Measurements from ENCODE around the gene CRLF1.
"Not testable (repeated sequence)": the region's sequence is repeated elsewhere in the genome, so short reads cannot be mapped to it uniquely, and the experiment has no call there.

Gene CRLF1

DNA sequence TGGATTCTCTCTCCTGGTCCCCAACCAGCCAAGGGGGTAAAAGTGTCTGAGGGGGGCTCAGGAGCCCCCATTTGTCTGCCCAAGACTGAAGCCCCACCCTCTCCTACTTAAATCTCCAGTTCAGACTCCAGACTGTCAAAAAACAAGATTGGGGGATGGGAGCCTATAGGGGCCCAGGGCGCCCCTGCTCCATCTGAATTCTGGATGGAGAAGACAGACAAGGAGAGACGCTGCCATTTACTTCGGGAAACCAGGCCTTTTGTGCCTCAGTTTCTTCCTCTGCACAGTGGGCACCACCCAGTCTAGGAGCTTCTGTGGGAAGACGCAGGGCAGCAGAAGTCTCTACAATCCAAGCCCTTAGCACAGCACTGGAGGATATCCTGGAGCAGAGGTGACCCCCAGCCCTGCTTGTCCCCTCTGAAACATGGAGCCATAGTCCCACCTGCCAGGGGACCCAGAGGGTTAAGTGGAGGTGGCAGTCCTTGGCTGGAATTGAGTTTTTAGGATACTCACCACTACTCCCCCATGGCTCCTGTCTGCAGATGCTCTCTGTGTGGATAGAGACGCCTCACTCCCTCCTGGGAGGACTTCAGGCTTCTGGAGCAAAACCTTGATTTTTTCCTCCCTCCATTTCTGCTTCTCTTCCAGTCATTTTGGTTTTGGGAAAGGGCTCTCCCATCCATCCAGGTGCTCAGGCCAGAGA is 1.7 kb upstream of the CRLF1 start:
- DNase-seq = no peak

DNA sequence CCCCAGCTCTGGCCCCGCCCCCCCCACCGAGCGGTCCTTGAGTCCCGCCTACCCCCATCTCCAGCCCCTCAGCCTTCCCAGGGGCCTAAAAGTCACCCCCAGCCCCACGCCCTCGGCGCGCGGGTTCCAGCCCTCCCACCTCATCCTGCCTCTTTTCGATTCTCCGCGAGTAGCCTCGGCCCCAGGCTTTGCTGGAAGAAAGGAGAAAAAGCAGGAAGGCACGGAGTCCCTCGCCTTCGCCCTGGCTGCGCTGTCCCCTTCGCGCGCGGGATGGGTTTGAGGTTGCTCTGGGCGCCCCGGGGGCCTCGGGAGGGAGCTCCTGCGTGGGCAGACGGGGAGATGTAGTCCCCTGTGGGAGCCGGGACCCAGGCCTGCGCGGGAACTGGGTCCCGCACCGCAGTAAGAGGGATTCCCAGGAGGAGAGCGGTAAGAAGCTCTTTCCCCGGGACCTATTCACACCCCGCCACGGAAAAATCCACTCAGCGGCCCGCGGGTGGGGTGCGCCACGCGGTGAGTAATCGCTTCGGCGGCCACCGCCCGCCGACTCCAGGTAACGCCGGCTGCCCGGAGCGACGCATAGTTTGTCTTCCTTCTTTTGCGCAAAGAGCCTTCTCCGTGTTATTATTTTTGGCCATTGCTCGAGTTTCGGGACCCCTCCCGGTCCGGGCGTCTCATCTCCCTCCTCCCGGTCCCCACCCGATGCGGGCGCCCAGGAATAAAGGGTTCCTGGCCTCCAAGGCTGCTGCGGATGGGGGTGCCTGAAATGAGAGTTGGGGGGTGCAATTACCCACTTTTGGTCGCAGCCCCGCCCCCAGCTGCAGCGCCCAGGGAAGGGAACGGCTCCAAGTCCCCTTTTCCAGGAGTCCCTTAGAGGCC is 865 bp upstream of the CRLF1 start:
- DNase-seq = no peak

DNA sequence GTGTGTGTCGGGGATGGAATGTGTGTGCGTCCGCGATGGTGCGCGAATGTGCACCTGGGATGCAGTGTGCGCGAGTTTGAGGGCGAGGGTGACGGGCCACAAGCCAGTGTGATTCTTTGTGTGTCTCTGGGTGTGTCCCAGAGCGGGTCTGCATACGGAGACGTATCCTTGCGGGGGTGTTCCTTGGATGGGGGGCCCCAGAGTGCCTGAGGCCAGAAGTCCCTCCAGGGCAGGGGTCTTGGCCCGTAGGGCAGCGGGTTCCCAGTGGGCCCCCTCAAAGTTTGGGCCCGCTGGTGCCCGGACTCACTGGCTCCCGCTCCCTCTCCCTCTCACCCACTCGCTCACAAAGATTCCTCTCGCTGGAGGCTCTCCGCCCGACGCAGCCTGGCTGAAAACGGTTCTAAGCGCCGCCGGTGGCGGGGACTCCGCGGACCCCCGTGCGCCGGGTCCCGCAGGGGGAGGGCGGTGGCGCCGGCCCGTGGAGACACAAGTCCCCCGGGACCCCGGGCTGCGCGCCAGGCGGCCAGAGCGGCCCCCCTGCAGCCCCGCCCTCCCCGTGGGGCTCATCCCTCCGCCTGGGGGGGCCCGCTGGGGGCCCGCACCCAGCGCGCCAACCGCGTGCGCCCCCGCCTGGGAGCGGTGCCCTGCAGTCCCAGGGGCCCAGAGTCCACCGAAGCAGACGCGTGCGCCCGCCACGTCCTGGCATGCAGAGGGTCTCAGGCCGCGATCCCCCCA is 886 bp downstream of the CRLF1 start:
- no peak for DNase-seq

DNA sequence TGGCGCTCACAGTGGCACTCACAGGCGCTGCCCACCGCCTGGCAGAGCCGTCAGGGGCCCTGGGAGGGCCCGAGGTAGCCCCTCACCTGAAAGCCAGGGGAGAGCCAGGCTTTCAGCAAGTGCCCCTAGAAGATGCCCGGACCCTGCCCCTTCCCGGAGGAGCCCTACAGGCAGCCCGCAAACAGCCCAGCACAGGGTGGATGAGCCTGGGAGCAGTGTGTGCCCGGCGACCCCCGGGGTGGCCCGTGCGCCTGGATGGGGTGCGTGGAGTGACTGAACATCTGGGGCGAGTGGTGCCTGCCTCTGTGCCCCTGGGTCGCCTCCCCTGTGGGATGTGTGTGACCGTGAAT is 1.4 kb downstream of the CRLF1 start:
- no peak for DNase-seq

DNA sequence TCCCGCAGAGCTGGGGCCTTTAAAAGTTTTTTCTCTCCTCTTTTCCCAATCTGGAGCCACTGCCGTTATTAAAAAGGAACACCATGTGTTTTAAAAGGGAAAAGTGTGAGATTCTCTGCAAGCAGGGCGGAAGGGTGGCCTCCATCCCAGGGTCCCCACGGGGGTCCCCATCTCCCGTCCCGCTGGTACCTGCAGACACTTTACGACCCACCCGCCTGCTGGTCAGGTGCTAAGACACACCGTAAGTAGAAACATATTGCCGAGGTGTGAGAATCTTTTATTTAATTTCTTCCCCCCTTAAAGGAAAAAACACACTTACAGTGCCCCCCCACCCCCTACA is 1.8 kb downstream of the CRLF1 start:
- no peak for DNase-seq

DNA sequence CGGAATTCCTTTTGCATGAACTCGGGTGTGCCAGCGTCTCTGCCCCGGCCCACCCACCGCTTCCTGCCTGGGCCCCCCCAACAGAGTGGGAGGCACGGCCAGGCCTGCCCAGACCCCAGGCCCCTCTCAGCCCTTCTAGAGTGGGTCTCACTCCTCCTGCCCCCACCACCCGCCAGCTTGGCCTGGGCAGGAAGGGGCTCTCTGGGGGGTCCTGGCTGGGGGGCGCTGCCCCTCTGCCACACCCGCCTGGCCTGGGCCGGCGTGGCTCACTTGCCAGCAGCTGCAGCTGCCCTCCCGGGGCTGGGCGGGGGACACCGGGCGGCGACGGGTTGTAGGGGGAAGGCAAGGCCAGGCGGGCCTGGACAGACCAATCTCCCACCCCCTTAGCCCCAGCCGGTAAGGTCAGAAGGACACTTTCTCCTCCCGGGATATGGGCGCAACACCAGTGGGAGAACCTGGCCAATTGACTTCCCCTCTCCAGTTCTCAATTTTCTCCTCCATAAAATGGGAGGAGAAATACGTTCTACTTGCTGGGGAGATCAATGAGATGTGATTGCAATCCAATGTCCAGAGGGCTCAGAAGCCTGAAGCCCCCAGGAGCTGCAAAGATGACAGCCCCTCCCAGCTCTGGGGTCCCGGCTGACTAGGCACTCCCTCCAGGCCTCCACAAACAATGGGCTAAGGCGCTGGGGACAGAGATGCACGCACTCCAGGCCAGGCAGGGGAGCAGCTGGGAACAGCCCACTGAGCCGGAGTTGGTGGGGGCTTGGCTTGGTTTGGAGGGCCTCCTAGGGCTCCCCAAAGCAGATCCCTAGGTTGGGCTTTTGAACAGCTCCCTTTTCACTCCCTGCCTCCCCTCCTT is 2.4 kb downstream of the CRLF1 start:
- DNase-seq = no peak

DNA sequence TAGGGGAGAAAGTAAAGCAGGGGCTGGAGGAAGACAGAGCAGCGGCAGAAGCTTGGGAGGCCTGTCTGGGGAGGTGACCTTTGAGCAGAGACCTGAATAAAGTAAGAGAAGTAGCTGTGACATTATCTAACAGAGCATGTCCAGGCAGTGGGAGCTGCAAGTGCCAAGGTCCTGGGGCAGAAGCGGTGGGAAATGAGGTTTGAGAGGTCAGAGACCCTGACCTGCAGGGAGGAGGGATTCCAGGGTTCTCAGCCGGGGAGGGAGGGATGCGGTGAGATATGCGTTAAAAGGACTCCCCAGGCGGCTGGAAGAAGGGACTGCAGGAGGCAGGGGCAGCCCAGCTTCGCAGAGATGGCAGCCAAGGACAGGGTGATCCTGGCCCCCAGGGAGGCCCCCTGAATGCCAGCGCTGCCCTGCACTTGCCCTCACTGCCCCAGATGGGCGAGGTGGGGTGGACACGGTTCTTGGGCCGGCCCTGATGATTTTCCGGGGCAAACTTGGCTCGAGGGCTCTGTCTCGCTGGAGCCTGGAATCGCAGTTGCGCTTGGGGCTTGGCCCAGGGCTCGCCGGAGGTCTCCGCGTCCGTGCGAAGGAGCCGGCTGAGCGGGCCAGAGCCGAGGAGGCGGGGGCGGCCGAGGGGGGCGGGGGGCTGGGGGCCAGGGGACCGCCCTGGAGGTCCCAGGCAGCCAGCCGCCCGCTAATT is 3.2 kb downstream of the CRLF1 start:
- DNase-seq = no peak

DNA sequence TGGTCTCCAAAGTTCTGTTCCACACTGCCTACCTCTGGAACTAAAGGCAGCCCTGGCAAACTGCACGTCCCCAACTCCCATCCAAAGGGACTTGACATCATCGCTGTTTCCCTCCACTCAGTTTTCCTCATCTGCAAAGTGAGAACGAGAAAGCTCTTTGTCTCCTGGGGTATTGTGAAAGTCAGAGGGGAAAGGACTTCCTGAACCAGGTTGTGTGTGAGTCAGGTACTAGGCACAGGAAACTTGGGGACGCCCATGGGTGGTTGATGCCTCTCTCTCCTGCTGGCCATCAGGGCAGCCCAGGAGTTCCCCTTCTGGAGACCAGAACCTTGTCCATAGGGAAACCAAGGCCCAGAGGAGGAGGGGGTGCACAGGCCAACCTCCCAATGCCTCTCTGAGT is 4.7 kb downstream of the CRLF1 start:
- DNase-seq = no peak

DNA sequence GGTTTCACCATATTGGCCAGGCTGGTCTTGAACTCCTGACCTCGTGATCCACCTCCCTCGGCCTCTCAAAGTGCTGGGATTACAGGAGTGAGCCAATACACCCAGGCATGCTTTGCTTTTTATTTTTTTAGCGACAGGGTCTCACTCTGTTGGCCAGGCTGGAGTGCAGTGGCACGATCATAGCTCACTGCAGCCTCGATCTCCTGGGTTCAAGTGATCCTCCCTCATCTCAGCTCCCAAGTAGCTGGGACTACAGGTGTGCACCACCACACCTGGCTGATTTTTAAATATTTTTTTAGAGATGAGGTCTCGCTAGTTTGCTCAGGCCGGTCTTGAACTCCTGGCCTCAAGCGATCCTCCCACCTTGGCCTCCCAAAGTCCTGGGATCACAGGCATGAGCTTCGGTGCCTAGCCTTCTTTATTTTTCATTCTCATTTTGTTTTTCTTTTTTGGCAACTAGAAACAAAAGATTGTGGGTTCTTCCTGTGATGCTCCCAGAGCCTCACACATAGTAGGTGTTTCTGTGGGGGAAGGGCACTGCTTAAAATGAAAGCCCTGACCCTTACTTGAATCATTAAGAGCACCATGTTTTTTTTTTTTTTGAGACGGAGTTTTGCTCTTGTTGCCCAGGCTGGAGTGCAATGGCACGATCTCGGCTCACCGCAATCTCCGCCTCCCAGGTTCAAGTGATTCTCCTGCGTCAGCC is 5.8 kb downstream of the CRLF1 start:
- not testable (repeated sequence) for DNase-seq

DNA sequence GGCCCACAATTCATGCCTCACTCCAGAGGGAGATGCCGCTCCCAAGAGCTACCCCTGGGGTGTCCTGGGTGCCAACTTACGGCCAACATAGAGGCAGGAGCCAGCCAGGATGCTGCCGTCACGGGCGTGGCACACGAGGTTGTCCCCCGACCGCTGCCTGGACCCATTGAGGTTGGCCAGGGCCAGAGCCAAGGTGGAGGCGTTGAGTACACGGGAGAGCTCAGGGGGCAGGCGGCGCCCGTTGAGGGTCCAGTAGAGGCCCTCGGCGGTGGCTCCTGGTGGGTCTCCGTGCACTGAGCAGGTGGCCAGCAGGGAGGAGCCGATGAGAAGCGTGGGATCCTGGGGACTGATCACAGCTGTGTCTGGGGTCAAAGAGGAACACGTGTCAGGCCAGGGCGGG is 7.1 kb downstream of the CRLF1 start:
- no peak for DNase-seq

DNA sequence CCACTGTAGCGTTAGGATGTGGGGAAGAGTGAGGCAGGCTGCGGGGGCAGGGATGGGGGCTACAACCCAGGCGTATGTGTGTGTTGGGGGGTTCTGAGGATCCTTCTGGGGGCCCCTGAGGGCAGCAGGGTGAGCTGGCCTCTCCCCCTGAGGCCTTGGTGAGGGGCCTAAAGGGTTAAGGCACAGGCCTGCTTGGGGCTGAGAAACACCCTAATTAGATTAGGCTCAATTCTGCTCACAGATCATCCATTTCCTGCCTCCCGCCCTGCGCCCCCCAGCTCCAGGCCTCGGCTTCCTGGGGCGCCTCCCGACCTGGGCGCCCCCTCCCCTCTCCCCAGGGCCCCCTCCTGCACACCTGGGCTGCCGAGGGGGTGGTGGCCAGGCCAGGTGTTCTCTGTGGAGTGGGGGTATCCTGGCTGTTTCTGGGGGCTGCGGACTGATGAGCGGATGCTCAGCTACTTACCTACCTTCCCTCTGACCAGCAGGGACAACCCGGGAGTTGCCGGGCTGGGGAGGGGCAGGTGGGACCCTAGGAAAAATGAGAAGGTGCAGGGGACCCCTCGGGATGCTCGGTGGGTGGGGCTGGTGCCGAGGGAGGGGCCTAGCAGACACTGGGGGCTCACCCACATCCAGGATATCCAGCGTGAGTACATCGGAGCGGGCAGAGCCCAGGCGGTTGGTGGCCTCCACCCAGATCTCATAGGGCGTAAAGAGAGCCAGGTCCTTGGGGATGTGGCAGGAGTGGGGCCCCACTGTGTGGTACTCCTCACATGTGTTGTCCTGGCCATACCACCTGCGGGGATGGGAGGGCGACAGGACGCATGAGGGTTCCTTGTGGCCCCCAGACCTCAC is 8.6 kb downstream of the CRLF1 start:
- DNase-seq = no peak

DNA sequence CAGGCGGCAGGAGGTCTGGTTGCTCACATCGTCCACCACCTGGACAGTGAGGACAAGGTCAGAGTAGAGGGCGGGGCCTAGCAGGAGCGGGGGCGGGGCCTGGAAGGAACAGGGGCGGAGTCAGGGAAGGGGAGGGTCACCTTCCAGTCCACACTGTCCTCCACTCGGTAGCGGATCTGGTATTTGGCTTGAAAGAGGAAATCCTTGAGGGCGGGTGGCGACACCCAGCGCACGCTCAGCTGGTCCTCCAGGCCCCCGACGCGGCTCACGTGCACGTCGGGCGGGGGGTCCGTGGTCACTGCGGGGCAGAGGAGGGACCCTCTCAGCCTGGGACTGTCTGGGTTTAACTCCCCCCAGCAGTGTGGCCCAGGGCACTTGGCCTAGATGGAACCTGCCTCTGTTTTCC is 9.8 kb downstream of the CRLF1 start:
- no peak for DNase-seq

DNA sequence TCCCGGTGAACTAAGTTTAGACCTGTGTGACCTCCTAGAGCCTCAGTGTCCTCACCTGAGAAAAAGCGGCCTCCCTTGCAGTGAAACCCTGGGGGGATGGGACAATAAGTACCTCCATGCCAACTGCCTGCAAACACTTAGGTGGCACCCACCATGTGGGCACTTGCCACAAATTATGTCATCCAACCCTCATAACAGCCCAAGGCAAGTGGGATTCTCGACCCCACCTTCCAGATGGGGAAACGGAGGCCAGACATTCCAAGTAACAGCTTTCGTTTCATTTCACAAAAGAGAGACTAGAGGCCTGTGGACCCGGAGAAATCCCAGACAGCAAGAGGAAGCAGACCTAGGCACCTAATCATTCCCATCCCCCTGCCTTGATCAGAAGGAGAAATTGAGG is 11.1 kb downstream of the CRLF1 start:
- DNase-seq = no peak

DNA sequence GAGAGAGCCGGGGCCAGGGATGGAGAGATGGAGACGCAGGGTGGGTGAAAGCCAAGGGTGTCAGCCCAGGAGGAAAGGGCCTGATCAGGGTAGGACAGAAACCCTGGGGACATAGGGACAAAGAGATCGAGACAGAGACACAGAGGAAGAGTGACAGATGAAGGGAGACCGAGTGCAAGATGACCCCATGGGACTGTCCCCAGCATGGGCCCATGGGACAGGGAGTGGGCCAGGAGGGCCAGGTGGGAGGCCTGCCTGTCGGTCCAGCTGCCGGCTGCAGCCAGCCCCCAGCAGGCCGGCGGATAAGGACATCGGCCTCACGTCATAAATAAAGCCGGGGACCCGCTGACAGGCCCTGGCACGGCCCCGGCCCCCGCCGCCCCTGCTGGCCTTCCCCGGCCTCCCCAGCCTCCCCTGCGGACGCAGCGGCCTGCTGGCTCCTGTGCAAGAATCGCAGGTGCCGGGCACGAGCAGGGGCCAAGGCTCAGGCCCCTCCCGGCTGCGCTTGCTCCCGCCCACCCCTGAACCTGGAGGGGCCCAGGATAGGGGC is 11.7 kb downstream of the CRLF1 start:
- no peak for DNase-seq

DNA sequence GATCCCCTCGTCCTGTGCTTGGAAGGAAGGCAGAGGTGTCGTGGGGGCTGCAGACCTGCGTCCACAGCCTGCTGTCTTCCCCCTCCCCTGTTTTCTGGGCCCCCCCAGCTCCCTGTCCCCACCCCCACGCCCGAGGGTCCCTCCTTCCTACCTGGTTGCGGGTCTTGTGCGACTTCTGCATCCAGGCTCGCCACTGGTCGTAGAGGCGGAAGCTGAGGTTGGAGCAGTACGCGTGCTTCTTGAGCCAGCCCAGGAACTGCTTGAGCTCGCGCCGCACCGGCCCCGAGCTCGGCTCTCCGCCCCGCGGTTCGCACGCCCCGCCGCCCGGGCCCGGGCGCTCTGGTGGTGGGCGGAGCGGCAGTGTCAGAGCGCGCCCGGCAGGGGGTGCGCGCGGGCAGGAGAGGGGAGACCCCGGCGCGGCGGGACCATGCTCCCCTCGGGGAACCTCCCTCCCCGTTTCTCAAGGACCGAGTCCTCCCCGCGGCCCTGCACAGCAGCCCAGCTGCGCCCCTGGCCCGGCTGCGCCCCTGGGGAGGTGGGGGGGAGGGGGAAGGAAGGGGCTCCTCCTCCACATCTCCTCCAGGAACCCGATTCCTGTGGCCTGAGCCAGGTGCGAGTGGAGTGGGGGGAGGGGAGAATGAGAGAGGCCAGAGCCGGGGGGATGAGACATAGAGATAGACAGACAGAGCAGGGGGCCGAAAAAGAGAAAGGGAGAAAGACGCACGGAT is 12.3 kb downstream of the CRLF1 start:
- DNase-seq = peak; percentile 68

DNA sequence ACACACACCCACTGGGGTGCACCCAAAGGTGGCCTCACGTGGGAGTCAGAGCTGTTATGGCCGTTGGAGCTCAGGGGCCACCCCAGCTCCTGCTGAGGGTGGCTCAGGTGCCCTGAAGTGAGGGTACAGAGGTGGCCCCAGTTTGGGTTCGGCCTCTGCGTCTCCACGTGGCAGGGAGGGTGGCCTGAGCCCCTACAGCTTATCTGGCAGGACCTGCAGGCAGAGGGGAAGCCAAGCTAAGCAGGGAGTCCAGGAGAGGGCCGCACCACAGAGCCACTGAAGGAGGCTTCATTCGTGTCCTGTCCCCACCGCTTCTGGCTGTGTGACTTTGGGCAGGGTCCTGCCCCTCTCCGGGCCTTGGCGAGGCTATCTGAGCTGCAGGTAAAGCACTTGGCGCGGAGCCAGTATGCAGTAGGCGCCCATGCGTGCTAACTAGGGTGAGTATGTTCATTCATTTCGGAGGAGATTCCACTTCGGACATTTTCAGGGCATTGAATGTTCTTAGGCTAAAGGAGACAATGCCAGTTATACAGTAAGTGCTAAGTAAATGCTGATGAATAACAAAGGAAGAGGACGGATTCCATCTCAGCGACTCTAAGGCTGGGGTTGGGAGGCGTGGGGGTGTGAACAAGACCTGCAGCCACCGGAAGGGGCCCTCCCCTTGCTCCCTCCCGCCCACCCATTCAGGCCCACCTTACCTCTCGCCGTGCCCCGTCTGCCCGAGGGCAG is 13.1 kb downstream of the CRLF1 start:
- no peak for DNase-seq

DNA sequence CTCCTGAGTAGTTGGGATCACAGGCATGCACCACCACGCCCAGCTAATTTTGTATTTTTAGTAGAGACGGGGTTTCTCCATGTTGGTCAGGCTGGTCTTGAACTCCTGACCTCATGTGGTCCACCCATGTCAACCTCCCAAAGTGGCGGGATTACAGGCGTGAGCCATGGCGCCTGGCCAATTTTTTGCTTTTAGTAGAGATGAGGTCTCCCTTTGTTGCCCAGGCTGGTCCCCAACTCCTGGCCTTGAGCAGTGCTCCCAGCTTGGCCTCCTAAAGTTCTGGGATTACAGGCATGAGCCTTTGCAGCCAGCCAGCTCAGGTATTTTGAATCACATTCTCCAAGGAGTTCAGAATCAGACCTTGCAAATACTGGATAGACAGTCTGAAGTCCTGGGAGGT is 13.9 kb downstream of the CRLF1 start:
- DNase-seq = not testable (repeated sequence)

DNA sequence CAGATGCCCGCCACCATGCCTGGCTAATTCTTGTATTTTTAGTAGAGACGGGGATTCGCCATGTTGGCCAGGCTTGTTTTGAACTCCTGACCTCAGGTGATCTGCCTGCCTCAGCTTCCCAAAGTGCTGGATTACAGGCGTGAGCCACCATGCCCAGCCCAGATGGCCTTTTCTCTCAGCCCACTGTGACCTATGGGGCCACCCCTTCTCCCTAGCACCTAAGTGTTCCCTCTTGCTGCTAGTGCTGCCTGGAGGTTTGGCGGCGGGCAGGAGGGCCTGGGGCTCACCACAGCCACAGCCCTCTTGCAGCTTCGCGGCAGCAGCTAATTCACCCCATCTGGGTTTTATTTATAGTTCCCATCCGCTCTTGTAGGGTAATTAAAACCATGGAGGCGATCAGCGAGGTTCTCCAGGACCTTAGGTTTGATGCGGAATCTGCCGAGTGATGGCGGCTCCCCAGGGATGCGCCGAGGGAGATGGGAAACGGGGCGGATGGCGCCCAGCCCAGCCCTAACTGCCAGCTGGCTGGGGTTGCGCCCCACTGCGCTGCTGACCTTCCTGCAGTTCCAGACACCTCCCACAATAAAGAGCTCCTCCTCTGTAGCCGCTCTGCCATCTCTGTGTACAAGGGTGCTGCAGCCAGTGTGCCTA is 14.7 kb downstream of the CRLF1 start:
- DNase-seq = no peak

All from central memory CD4-positive, alpha-beta T cell (primary cell).